Thyroid gland (tissue), 4 donors: ENCODE results near the gene SLC24A3. TPM values are rescaled to one million over a fixed set of nuclear protein-coding genes. Genes with fewer than 3 reads are reported as not detected.

Source experiments
- DNase-seq, 2 donors: peaks; one replicate each; pipeline ENCODE4 v3.0.0-alpha.2; 2019
- H3K27ac ChIP-seq, 3 donors: fragments of 200-600 bp; sonication (generic); 1 replicate in 2 of 3; 2 replicates in 1 of 3; pipeline ENCODE4 v1.5.1; 2016 to 2019; ENCODE audit warnings: mild to moderate bottlenecking in 1 of 3, moderate library complexity in 1 of 3
- H3K27me3 ChIP-seq: fragments of 200-600 bp; sonication (generic); one replicate; pipeline ENCODE4 v1.5.1; 2019
- H3K36me3 ChIP-seq, 2 donors: fragments of 200-600 bp; sonication (generic); one replicate each; pipeline ENCODE4 v1.5.1; 2016 to 2019
- H3K4me1 ChIP-seq, 2 donors: fragments of 200-600 bp; sonication (generic); one replicate each; pipeline ENCODE4 v1.5.1; 2017 to 2019
- H3K4me3 ChIP-seq, 3 donors: fragments of 200-600 bp; sonication (generic); replicated peaks in 1 of 3; 1 replicate in 2 of 3; 2 replicates in 1 of 3; pipeline ENCODE4 v1.5.1; 2016; ENCODE audit warnings: mild to moderate bottlenecking in 1 of 3
- H3K9me3 ChIP-seq: fragments of 200-600 bp; sonication (generic); one replicate; pipeline ENCODE4 v1.5.1; 2017
- POLR2A ChIP-seq, 2 donors: fragments of 450-650 bp; IDR thresholded peaks; one replicate each; pipeline ENCODE4 v1.6.1; 2017; ENCODE audit warnings: antibody characterized with exemption in 2 of 2, mild to moderate bottlenecking in 2 of 2, moderate library complexity in 1 of 2
- WGBS, 2 donors: methylation state at CpG; one replicate each; pipeline ENCODE4 v1.1.5; 2017; 5-methylcytosine and 5-hydroxymethylcytosine counted together
- intact Hi-C: fragments of 100-400 bp; cut with DNase I; formaldehyde crosslinking; loops from one replicate; pipeline ENCODE4 v1.15.1; 2023
- total RNA-seq, 4 donors: library from RNA; depleted of rRNA; stranded (reverse); fragments of >200 nt; gene quantifications; one replicate each; pipeline ENCODE4 v1.2.3, GENCODE V29; 2016
- TF ChIP-seq, protein P1 (sequence below), 6 experiments: fragments of 200-600 bp in 3 of 6; fragments of 450-650 bp in 3 of 6; sonication (generic) in 3 of 6; IDR thresholded peaks; one replicate each; pipeline ENCODE4 v1.5.1; 2016 to 2019; ENCODE audit warnings: antibody characterized with exemption in 6 of 6, mild to moderate bottlenecking in 2 of 6, inconsistent platforms in 1 of 6, moderate library complexity in 1 of 6

The SLC24A3 gene
- total RNA-seq, 4 donors from 2014 or later: 4.0 to 8.1 (median 6.3) TPM

- H3K9me3 ChIP-seq: no peaks in the 10 kb centered on the region
These were observed 117.6 kb downstream of the SLC24A3 start for GRCh38 chr20:19330038-19330437.

DNA sequence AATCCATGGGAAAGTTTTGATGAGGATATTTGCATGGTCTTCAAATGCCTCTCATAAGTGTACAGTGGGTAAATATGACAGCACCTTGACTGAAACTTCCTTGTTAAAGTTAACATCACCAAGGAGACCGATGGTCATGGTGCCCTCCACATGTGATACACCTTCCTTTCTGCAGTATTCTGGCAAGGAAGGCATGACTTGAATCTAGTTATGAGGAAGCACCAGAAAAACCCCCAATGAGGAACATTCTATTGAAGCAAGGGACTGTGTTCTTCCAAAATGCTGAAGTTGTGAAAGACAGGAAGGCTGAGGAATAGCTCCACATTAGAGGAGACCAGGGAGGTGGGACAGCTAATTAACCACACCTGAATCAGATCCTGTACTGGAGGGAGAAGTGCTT is 118.3 kb downstream of the SLC24A3 start:
- Histone ChIP-seq H3K9me3 (no peaks in the 10 kb centered on the region), H3K4me3 (no peak overlapping the region), H3K36me3 (no peaks in the 10 kb centered on the region), H3K4me1 (peaks cover 0 to 6% of the 10 kb centered on the region in 2 donors), H3K27ac (no peak overlapping the region), H3K27me3 (no peaks in the 10 kb centered on the region)
- 92 to 100% methylated on average over 1 of the region's 1 CpG for WGBS, 2 donors
- DNase-seq: no peak
- TF ChIP-seq POLR2A (IDR thresholded peaks at IDR 0.05): no peak
- TF ChIP-seq, protein P1, sequence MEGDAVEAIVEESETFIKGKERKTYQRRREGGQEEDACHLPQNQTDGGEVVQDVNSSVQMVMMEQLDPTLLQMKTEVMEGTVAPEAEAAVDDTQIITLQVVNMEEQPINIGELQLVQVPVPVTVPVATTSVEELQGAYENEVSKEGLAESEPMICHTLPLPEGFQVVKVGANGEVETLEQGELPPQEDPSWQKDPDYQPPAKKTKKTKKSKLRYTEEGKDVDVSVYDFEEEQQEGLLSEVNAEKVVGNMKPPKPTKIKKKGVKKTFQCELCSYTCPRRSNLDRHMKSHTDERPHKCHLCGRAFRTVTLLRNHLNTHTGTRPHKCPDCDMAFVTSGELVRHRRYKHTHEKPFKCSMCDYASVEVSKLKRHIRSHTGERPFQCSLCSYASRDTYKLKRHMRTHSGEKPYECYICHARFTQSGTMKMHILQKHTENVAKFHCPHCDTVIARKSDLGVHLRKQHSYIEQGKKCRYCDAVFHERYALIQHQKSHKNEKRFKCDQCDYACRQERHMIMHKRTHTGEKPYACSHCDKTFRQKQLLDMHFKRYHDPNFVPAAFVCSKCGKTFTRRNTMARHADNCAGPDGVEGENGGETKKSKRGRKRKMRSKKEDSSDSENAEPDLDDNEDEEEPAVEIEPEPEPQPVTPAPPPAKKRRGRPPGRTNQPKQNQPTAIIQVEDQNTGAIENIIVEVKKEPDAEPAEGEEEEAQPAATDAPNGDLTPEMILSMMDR (IDR thresholded peaks at IDR 0.05): no peak
- intact Hi-C loops: no loop called here

More at GRCh38 chr20:19330038-19330437, 117.6 kb downstream of the SLC24A3 start:
- intact Hi-C loops: no loop called here
- Histone ChIP-seq H3K36me3 (no peaks in the 10 kb centered on the region), H3K27me3 (no peaks in the 10 kb centered on the region), H3K4me1 (peaks cover 0 to 6% of the 10 kb centered on the region in 2 donors), H3K27ac (no peak overlapping the region), H3K4me3 (no peak overlapping the region)
- TF ChIP-seq, protein P1 (IDR thresholded peaks at IDR 0.05): no peak
- 79 to 98% methylated on average over 5 to 6 of the region's 6 CpGs for WGBS, 2 donors
- DNase-seq: no peak

GRCh38 chr20:19333563-19333962 is 121.1 kb downstream of the SLC24A3 start:
- no peak overlapping the region for H3K27ac ChIP-seq
- DNase-seq: no peak
- H3K4me3 ChIP-seq: no peak overlapping the region
- no peaks in the 10 kb centered on the region for H3K27me3 ChIP-seq
- no peaks in the 10 kb centered on the region for H3K36me3 ChIP-seq
- WGBS, 2 donors: 88 to 89% methylated on average over 4 of the region's 4 CpGs
- TF ChIP-seq, protein P1 (IDR thresholded peaks at IDR 0.05): no peak
- TF ChIP-seq POLR2A (IDR thresholded peaks at IDR 0.05): no peak
- H3K9me3 ChIP-seq: no peaks in the 10 kb centered on the region
- H3K4me1 ChIP-seq: peaks cover 0 to 6% of the 10 kb centered on the region in 2 donors
- intact Hi-C loops: no loop called here

DNA sequence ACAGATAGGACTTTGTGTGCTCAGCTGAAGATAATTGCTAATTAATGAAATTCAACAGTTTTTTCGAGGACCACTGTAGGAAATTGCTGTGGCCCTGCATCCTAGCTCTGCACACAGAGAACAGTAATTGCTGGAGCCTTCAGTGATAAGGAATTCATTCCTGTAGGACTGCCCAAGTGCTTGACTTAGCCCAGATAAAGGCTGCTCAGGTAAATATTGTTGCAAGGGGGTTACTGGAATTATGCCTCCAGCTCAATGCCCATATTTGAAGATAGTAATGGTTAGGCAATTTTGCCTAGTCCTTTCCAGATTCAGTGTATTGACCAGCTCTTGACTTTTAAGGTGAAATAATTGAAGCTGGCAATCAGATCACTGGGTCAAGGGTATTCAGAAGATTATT is 122.9 kb downstream of the SLC24A3 start:
- H3K4me1 ChIP-seq: peaks cover 0 to 6% of the 10 kb centered on the region in 2 donors
- H3K4me3 ChIP-seq: no peak overlapping the region
- intact Hi-C loops: no loop called here
- TF ChIP-seq, protein P1 (IDR thresholded peaks at IDR 0.05): no peak
- no peak for TF ChIP-seq POLR2A (IDR thresholded peaks at IDR 0.05)
- DNase-seq: no peak
- no peak overlapping the region for H3K27ac ChIP-seq
- H3K27me3 ChIP-seq: no peaks in the 10 kb centered on the region
- H3K36me3 ChIP-seq: no peaks in the 10 kb centered on the region
- no peaks in the 10 kb centered on the region for H3K9me3 ChIP-seq
- WGBS, 2 donors: 90 to 91% methylated on average over 1 of the region's 1 CpG

DNA sequence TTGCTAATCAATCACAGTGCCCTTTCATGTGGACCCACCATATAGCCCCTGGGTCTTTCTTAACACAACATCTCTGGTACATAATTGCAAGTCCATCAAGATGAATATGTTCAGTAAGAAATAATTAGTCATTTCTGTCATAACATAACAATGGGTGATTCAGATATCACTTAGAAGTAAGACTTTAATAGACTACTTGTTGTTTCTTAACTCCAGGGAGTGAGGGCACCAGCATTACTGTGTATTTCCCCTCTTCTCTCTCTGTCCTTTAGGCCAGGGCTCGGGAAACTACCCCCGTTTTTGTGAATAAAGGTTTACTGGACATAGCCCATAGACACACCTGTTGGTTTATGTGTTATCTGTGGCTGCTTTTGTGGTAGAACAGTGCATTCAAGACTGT is 123.5 kb downstream of the SLC24A3 start:
- no peak for DNase-seq
- H3K27ac ChIP-seq: no peak overlapping the region
- intact Hi-C loops: no loop called here
- no peaks in the 10 kb centered on the region for H3K9me3 ChIP-seq
- H3K36me3 ChIP-seq: no peaks in the 10 kb centered on the region
- TF ChIP-seq, protein P1 (IDR thresholded peaks at IDR 0.05): no peak
- no peak for TF ChIP-seq POLR2A (IDR thresholded peaks at IDR 0.05)
- H3K4me1 ChIP-seq: peaks cover 0 to 6% of the 10 kb centered on the region in 2 donors
- H3K27me3 ChIP-seq: no peaks in the 10 kb centered on the region
- WGBS, 2 donors: 91 to 95% methylated on average over 2 of the region's 2 CpGs
- no peak overlapping the region for H3K4me3 ChIP-seq
